H1 (cell line): ENCODE results near the gene SYT17. TPM values are rescaled to one million over a fixed set of nuclear protein-coding genes. Genes with fewer than 3 reads are reported as not detected.
A peak's percentile ranks its signal among the peaks of the same experiment; 100 is the strongest.

Experiments
- CTCF ChIA-PET: fragments of 300-600 bp; sonication (Branson Sonifier 250); formaldehyde crosslinking; loops from one replicate; lab custom pipeline; 2021; ENCODE audit not compliant: partially characterized antibody; lab: Charles Lee
- POLR2A ChIA-PET: fragments of 300-600 bp; sonication (Branson Sonifier 250); formaldehyde crosslinking; loops from one replicate; lab custom pipeline; 2021; ENCODE audit warnings: inconsistent platforms; ENCODE audit not compliant: partially characterized antibody; lab: Charles Lee
- DNase-seq, 2 experiments: peaks; one replicate each; pipeline versions ENCODE4 v3.0.0 to v3.0.0-alpha.2; 2010 to 2022; ENCODE audit warnings: low spot score in 2 of 2, low read depth in 1 of 2, mixed read lengths in 1 of 2
- FAIRE-seq: peaks from 2 replicates; lab custom pipeline; 2011; peaks lifted over from hg19 to GRCh38; lab: Jason Lieb, UNC
- H2AFZ ChIP-seq: 2 replicates; pipeline ENCODE4 v1.8.1; 2012; ENCODE audit warnings: low read length, inconsistent platforms
- H2AK5ac ChIP-seq: 2 replicates; pipeline ENCODE4 v1.6.1; 2013; ENCODE audit warnings: low read depth, low read length
- H2BK120ac ChIP-seq: replicated peaks from 2 replicates; pipeline ENCODE3; 2013; ENCODE audit warnings: low read depth, low read length, inconsistent platforms
- H2BK12ac ChIP-seq: 2 replicates; pipeline ENCODE4 v1.6.1; 2013; ENCODE audit warnings: low read depth, low read length
- H2BK15ac ChIP-seq: 2 replicates; pipeline ENCODE4 v1.6.1; 2013; ENCODE audit warnings: low read length
- H2BK20ac ChIP-seq: 2 replicates; pipeline ENCODE4 v1.6.1; 2013; ENCODE audit warnings: low read length
- H2BK5ac ChIP-seq: 2 replicates; pipeline ENCODE4 v1.6.1; 2013; ENCODE audit warnings: low read depth, low read length
- H3K14ac ChIP-seq: 2 replicates; pipeline ENCODE4 v1.6.1; 2013; ENCODE audit warnings: inconsistent platforms; ENCODE audit not compliant: insufficient read length
- H3K18ac ChIP-seq: 2 replicates; pipeline ENCODE4 v1.6.1; 2013; ENCODE audit warnings: low read length; ENCODE audit errors: extremely low read depth
- H3K23ac ChIP-seq: 2 replicates; pipeline ENCODE4 v1.6.1; 2013; ENCODE audit warnings: inconsistent platforms; ENCODE audit not compliant: insufficient read length
- H3K23me2 ChIP-seq: 2 replicates; pipeline ENCODE4 v1.6.1; 2013; ENCODE audit warnings: low read depth, low read length
- H3K27ac ChIP-seq: 2 replicates; pipeline ENCODE4 v1.6.1; 2011; ENCODE audit warnings: low read depth, low read length, inconsistent platforms
- H3K27me3 ChIP-seq, 4 experiments: replicated peaks in 1 of 4; 1 replicate in 1 of 4; 2 replicates in 3 of 4; pipeline versions ENCODE4 v1.6.1 to v1.8.1; 2011 to 2013; ENCODE audit warnings: low read length in 3 of 4, mild to moderate bottlenecking in 3 of 4, inconsistent platforms in 2 of 4, mixed read lengths in 2 of 4, moderate library complexity in 1 of 4; ENCODE audit not compliant: control insufficient read depth in 3 of 4, insufficient read depth in 3 of 4; ENCODE audit errors: extremely low read depth in 1 of 4
- H3K36me3 ChIP-seq, 4 experiments: 2 replicates each; pipeline versions ENCODE4 v1.6.1 to v1.8.1; 2011 to 2013; ENCODE audit warnings: mild to moderate bottlenecking in 4 of 4, low read length in 3 of 4, moderate library complexity in 2 of 4, control low read depth in 1 of 4, inconsistent platforms in 1 of 4; ENCODE audit not compliant: insufficient read depth in 4 of 4, control insufficient read depth in 2 of 4
- H3K4ac ChIP-seq: replicated peaks from 2 replicates; pipeline ENCODE3; 2013; ENCODE audit warnings: low read length, low read depth, mixed read lengths, inconsistent platforms; ENCODE audit not compliant: insufficient read length
- H3K4me1 ChIP-seq, 4 experiments: replicated peaks in 1 of 4; 1 replicate in 1 of 4; 2 replicates in 3 of 4; pipeline versions ENCODE4 v1.6.1 to v1.8.1; 2011 to 2013; ENCODE audit warnings: low read length in 3 of 4, inconsistent platforms in 2 of 4, mixed read lengths in 1 of 4; ENCODE audit not compliant: insufficient read depth in 4 of 4, control insufficient read depth in 3 of 4
- H3K4me2 ChIP-seq, 2 experiments: 2 replicates each; pipeline versions ENCODE4 v1.6.1 to v1.8.1; 2011 to 2013; ENCODE audit warnings: low read depth in 2 of 2, low read length in 2 of 2, control low read depth in 1 of 2, inconsistent platforms in 1 of 2, mild to moderate bottlenecking in 1 of 2; ENCODE audit not compliant: insufficient read depth in 1 of 2
- H3K4me3 ChIP-seq, 4 experiments: fragments of 200-600, 300-600 bp in 1 of 4; sonication (generic), shearing (Covaris generic), sonication (Bioruptor Twin) in 1 of 4; 2 replicates each; pipeline versions ENCODE4 v1.5.1 to v1.8.1; 2011 to 2016; ENCODE audit warnings: low read length in 4 of 4, low read depth in 3 of 4, control low read depth in 2 of 4, inconsistent platforms in 2 of 4, mild to moderate bottlenecking in 2 of 4, mixed read lengths in 1 of 4, moderate library complexity in 1 of 4; ENCODE audit not compliant: insufficient read depth in 2 of 4; ENCODE audit errors: extremely low read depth in 1 of 4
- H3K56ac ChIP-seq: replicated peaks from 2 replicates; pipeline ENCODE3; 2013; ENCODE audit warnings: low read depth, mild to moderate bottlenecking, mixed read lengths, low read length, inconsistent platforms; ENCODE audit not compliant: insufficient read length
- H3K79me1 ChIP-seq: 2 replicates; pipeline ENCODE4 v1.6.1; 2013; ENCODE audit warnings: low read depth, low read length, control low read depth
- H3K79me2 ChIP-seq, 2 experiments: 2 replicates each; pipeline versions ENCODE4 v1.6.1 to v1.8.1; 2012 to 2013; ENCODE audit warnings: low read length in 2 of 2, mild to moderate bottlenecking in 2 of 2, inconsistent platforms in 1 of 2; ENCODE audit not compliant: insufficient read depth in 2 of 2, control insufficient read depth in 1 of 2
- H3K9ac ChIP-seq, 4 experiments: replicated peaks in 1 of 4; 1 replicate in 1 of 4; 2 replicates in 3 of 4; pipeline versions ENCODE4 v1.6.1 to v1.8.1; 2011 to 2013; ENCODE audit warnings: low read depth in 3 of 4, low read length in 3 of 4, control low read depth in 2 of 4, mild to moderate bottlenecking in 2 of 4, moderate library complexity in 2 of 4, inconsistent platforms in 1 of 4; ENCODE audit errors: extremely low read depth in 1 of 4
- H3K9me3 ChIP-seq, 2 experiments: 2 replicates each; pipeline versions ENCODE4 v1.6.1 to v1.8.1; 2012 to 2013; ENCODE audit warnings: mild to moderate bottlenecking in 2 of 2, moderate library complexity in 2 of 2, control low read depth in 1 of 2, inconsistent platforms in 1 of 2, low read depth in 1 of 2, low read length in 1 of 2, mixed read lengths in 1 of 2; ENCODE audit not compliant: insufficient read depth in 2 of 2
- H4K20me1 ChIP-seq, 2 experiments: replicated peaks in 1 of 2; 2 replicates each; pipeline versions ENCODE3 to v1.8.1; 2011 to 2013; ENCODE audit warnings: inconsistent platforms in 2 of 2, low read length in 2 of 2, mild to moderate bottlenecking in 1 of 2; ENCODE audit not compliant: insufficient read depth in 2 of 2, control insufficient read depth in 1 of 2
- H4K5ac ChIP-seq: 2 replicates; pipeline ENCODE4 v1.6.1; 2013; ENCODE audit warnings: low read length, low read depth, mixed read lengths, inconsistent platforms; ENCODE audit not compliant: insufficient read length
- H4K8ac ChIP-seq: 2 replicates; pipeline ENCODE4 v1.8.0; 2013; ENCODE audit warnings: mild to moderate bottlenecking, moderate library complexity, low read length, inconsistent platforms; ENCODE audit not compliant: insufficient read depth; ENCODE audit errors: extremely low read depth
- H4K91ac ChIP-seq: replicated peaks from 2 replicates; pipeline ENCODE3; 2013; ENCODE audit warnings: low read length, mixed read lengths, inconsistent platforms; ENCODE audit not compliant: insufficient read length
- ASH2L ChIP-seq: fragments of 200-600, 300-600 bp; sonication (generic); IDR thresholded peaks from one replicate; pipeline ENCODE4 v1.7.1; 2017; ENCODE audit warnings: low read length
- EGR1 ChIP-seq: IDR thresholded peaks from 2 replicates; pipeline ENCODE4 v1.6.1; 2011; ENCODE audit warnings: low read depth, low read length, borderline replicate concordance
- TEAD4 ChIP-seq: IDR thresholded peaks from 2 replicates; pipeline ENCODE4 v1.6.1; 2012; ENCODE audit warnings: low read depth, low read length, inconsistent platforms, mixed read lengths
- YY1 ChIP-seq: IDR thresholded peaks from 2 replicates; pipeline ENCODE4 v1.6.1; 2011; ENCODE audit warnings: low read depth, mild to moderate bottlenecking, low read length
- ZNF274 ChIP-seq: IDR thresholded peaks from 2 replicates; pipeline ENCODE4 v1.7.0; 2012; ENCODE audit warnings: low read length, borderline replicate concordance; ENCODE audit errors: extremely low read depth
- WGBS, 2 experiments: shearing (Covaris generic) in 1 of 2; methylation state at CpG; one replicate each; pipeline versions ENCODE4 v1.1.6 to v1.1.7; 2013 to 2015; ENCODE audit warnings: low lambda C conversion rate in 2 of 2, mixed read lengths in 2 of 2, inconsistent platforms in 1 of 2, low coverage in 1 of 2, missing lambda C conversion rate in 1 of 2; ENCODE audit not compliant: insufficient replicate concordance in 2 of 2, insufficient coverage in 1 of 2, insufficient read length in 1 of 2; ENCODE audit errors: extremely low coverage in 1 of 2, missing lambda C conversion rate in 1 of 2; 5-methylcytosine and 5-hydroxymethylcytosine counted together
- polyA plus RNA-seq, 7 experiments: library from polyadenylated mRNA; depleted of rRNA in 3 of 7; stranded (reverse) in 5 of 7; unstranded in 2 of 7; fragments of >200 nt in 5 of 7; fragments of 200-250 nt in 2 of 7; gene quantifications; 1 replicate in 5 of 7; 2 replicates in 1 of 7; 4 replicates in 1 of 7; pipeline versions ENCODE4 v1.2.1 to v1.2.3, GENCODE V29; 2011 to 2013; ENCODE audit warnings: missing spikeins in 2 of 7, mixed read lengths in 2 of 7
- total RNA-seq: library from RNA; stranded (reverse); fragmentation: NEBNext Ultra II Directional; extraction: Animal tissue kit (Norgen Biotek cat#: 25700); gene quantifications from 2 replicates; pipeline ENCODE4 v1.2.1, GENCODE V29; 2021

The SYT17 gene
- total and polyA plus RNA-seq, 2 of the 8 experiments (the other 6 are each of a cell fraction or from before 2014, with no cell fraction given) = 5.8 to 18.1 TPM

- 0 out of 4 replicates have a peak overlapping the region, but pooled peaks of 1 of the 2 experiments have one; percentile 16 for H3K4me2 ChIP-seq
- WGBS, 2 experiments = 78% methylated on average over 2 of the region's 2 CpGs; no CpG with 5 or more reads in 1 of the 2 experiments
- H4K5ac ChIP-seq = no peak overlapping the region
- no peak overlapping the region for H3K56ac ChIP-seq
- no peak overlapping the region for H2AK5ac ChIP-seq
- H2BK5ac ChIP-seq = no peak overlapping the region; the same call in 1 of the 2 replicates
- H4K20me1 ChIP-seq = no peaks in the 10 kb centered on the region
- TF ChIP-seq TEAD4 (no peak), ZNF274 (no peak), EGR1 (no peak), YY1 (no peak), ASH2L (no peak)
- ChIA-PET POLR2A (interaction anchor here (1.0 kb wide), 1 partner anchor 31 kb away, joined by 3 read pairs; no protein-coding TSS in a partner anchor), CTCF (interaction anchor here (0.6 to 2.8 kb wide), 8 partner anchors 8 to 226 kb away, joined by 3 to 14 read pairs (median 3); no protein-coding TSS in a partner anchor)
- no peak overlapping the region for H3K18ac ChIP-seq
- H2BK15ac ChIP-seq = no peak overlapping the region
- H3K79me2 ChIP-seq = no peaks in the 10 kb centered on the region
- no peaks in the 10 kb centered on the region for H3K36me3 ChIP-seq
- H4K91ac ChIP-seq = no peak overlapping the region
- H2BK20ac ChIP-seq = no peak overlapping the region
- FAIRE-seq (no peak), DNase-seq (no peak)
- H3K27me3 ChIP-seq = no peaks in the 10 kb centered on the region
- no peaks in the 10 kb centered on the region for H3K23me2 ChIP-seq
- no peak overlapping the region for H3K9ac ChIP-seq
- no peak overlapping the region for H4K8ac ChIP-seq
- H3K27ac ChIP-seq = no peak overlapping the region
- H3K9me3 ChIP-seq = no peaks in the 10 kb centered on the region
- H3K4me1 ChIP-seq = peaks cover 11 to 31% (median 23%) of the 10 kb centered on the region in 4 experiments
- H2AFZ ChIP-seq = no peak overlapping the region
- H3K4me3 ChIP-seq = no peak overlapping the region; a peak in 1 of 8 replicates
- no peak overlapping the region for H3K14ac ChIP-seq
- H3K23ac ChIP-seq = no peak overlapping the region
- H3K4ac ChIP-seq = no peak overlapping the region
- H3K79me1 ChIP-seq = no peaks in the 10 kb centered on the region
- no peak overlapping the region for H2BK120ac ChIP-seq
- H2BK12ac ChIP-seq = peak overlapping the region; percentile 69; the same call in 1 of the 2 replicates
These were observed 118.8 kb downstream of the SYT17 start for GRCh38 chr16:19286827-19287226.
